ENCODE measurements around the gene KIF17. TPM values are rescaled to one million over a fixed set of nuclear protein-coding genes. Genes with fewer than 3 reads are reported as not detected.

Gene KIF17
- polyA plus RNA-seq, 1 donor from 2014 or later, result 10.0 TPM

- Histone ChIP-seq H3K36me3 (ENCODE audit: insufficient read depth, low read length) (no peaks in the 10 kb centered on the region), H3K4me3 (ENCODE audit: low read length) (no peak overlapping the region), H3K9me2 (ENCODE audit: insufficient read depth, low read length) (no peaks in the 10 kb centered on the region), H3K9me3 (ENCODE audit: low read length) (no peaks in the 10 kb centered on the region), H3K4me2 (ENCODE audit: low read length) (no peak overlapping the region), H3F3A (ENCODE audit: insufficient read depth, low read length, poor library complexity, severe bottlenecking) (no peaks in the 10 kb centered on the region), H3K9ac (ENCODE audit: low read length) (no peak overlapping the region), H3K79me2 (replicated peaks; ENCODE audit: insufficient read depth, low read length) (no peaks in the 10 kb centered on the region), H3K27me3 (ENCODE audit: insufficient read depth, low read depth, low read length) (no peaks in the 10 kb centered on the region), H4K20me1 (ENCODE audit: insufficient read depth) (no peaks in the 10 kb centered on the region), H2AFZ (ENCODE audit: low read depth, low read length) (no peak overlapping the region), H3K27ac (ENCODE audit: low read length) (no peak overlapping the region)
- TF ChIP-seq EZH2 (IDR thresholded peaks at IDR 0.05; ENCODE audit: borderline replicate concordance, insufficient read depth, low read length, poor library complexity, severe bottlenecking) (no peak), CTCF (IDR thresholded peaks at IDR 0.05; ENCODE audit: poor library complexity, severe bottlenecking) (no peak), TAF1 (IDR thresholded peaks at IDR 0.05; ENCODE audit: low read depth) (no peak), RAD21 (conservative IDR thresholded peaks at IDR 0.05) (no peak), POLR2AphosphoS5 (IDR thresholded peaks at IDR 0.05) (no peak)
- TF ChIP-seq, protein P1, sequence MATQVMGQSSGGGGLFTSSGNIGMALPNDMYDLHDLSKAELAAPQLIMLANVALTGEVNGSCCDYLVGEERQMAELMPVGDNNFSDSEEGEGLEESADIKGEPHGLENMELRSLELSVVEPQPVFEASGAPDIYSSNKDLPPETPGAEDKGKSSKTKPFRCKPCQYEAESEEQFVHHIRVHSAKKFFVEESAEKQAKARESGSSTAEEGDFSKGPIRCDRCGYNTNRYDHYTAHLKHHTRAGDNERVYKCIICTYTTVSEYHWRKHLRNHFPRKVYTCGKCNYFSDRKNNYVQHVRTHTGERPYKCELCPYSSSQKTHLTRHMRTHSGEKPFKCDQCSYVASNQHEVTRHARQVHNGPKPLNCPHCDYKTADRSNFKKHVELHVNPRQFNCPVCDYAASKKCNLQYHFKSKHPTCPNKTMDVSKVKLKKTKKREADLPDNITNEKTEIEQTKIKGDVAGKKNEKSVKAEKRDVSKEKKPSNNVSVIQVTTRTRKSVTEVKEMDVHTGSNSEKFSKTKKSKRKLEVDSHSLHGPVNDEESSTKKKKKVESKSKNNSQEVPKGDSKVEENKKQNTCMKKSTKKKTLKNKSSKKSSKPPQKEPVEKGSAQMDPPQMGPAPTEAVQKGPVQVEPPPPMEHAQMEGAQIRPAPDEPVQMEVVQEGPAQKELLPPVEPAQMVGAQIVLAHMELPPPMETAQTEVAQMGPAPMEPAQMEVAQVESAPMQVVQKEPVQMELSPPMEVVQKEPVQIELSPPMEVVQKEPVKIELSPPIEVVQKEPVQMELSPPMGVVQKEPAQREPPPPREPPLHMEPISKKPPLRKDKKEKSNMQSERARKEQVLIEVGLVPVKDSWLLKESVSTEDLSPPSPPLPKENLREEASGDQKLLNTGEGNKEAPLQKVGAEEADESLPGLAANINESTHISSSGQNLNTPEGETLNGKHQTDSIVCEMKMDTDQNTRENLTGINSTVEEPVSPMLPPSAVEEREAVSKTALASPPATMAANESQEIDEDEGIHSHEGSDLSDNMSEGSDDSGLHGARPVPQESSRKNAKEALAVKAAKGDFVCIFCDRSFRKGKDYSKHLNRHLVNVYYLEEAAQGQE (IDR thresholded peaks at IDR 0.05; ENCODE audit: borderline replicate concordance), result no peak
Measured at GRCh38 chr1:20723537-20724363, 5.9 kb upstream of the KIF17 start.

- H3K27ac ChIP-seq (ENCODE audit: low read length), result no peak overlapping the region
- H4K20me1 ChIP-seq (ENCODE audit: insufficient read depth), result no peaks in the 10 kb centered on the region
- TF ChIP-seq MXI1 (conservative IDR thresholded peaks at IDR 0.05; ENCODE audit: poor library complexity, severe bottlenecking), result no peak
- TF ChIP-seq EZH2 (IDR thresholded peaks at IDR 0.05; ENCODE audit: borderline replicate concordance, insufficient read depth, low read length, poor library complexity, severe bottlenecking), result no peak
- TF ChIP-seq SMC3 (conservative IDR thresholded peaks at IDR 0.05; ENCODE audit: poor library complexity), result no peak
- TF ChIP-seq EP300 (conservative IDR thresholded peaks at IDR 0.05; ENCODE audit: poor library complexity, severe bottlenecking), result no peak
- TF ChIP-seq POLR2AphosphoS5 (IDR thresholded peaks at IDR 0.05), result no peak
- TF ChIP-seq TAF1 (IDR thresholded peaks at IDR 0.05; ENCODE audit: low read depth), result no peak
- TF ChIP-seq CTCF (IDR thresholded peaks at IDR 0.05; ENCODE audit: poor library complexity, severe bottlenecking), result no peak
- TF ChIP-seq RAD21 (conservative IDR thresholded peaks at IDR 0.05), result no peak
- TF ChIP-seq, protein P1 (IDR thresholded peaks at IDR 0.05; ENCODE audit: borderline replicate concordance), result no peak
- H3K36me3 ChIP-seq (ENCODE audit: insufficient read depth, low read length), result no peaks in the 10 kb centered on the region
- H3K9me3 ChIP-seq (ENCODE audit: low read length), result no peaks in the 10 kb centered on the region
- no peaks in the 10 kb centered on the region for H3K9me2 ChIP-seq (ENCODE audit: insufficient read depth, low read length)
- no peaks in the 10 kb centered on the region for H3K27me3 ChIP-seq (ENCODE audit: insufficient read depth, low read depth, low read length)
- no peak overlapping the region for H3K4me3 ChIP-seq (ENCODE audit: low read length)
- no peak overlapping the region for H3K4me2 ChIP-seq (ENCODE audit: low read length)
- no peaks in the 10 kb centered on the region for H3F3A ChIP-seq (ENCODE audit: insufficient read depth, low read length, poor library complexity, severe bottlenecking)
- H3K9ac ChIP-seq (ENCODE audit: low read length), result no peak overlapping the region
- H3K79me2 ChIP-seq (replicated peaks; ENCODE audit: insufficient read depth, low read length), result no peaks in the 10 kb centered on the region
- no peak overlapping the region for H2AFZ ChIP-seq (ENCODE audit: low read depth, low read length)
Measured at GRCh38 chr1:20723159-20723536, 5.3 kb upstream of the KIF17 start.

All from neural cell (in vitro differentiated cells).